ENCODE measurements around the gene DNAJC11. TPM values are rescaled to one million over a fixed set of nuclear protein-coding genes. Genes with fewer than 3 reads are reported as not detected.
"Not testable (repeated sequence)": the region's sequence is repeated elsewhere in the genome, so short reads cannot be mapped to it uniquely, and the experiment has no call there.

Gene DNAJC11
- total and polyA plus RNA-seq, 4 donors, result 15.5 to 31.5 (median 27.2) TPM

GRCh38 chr1:6668503-6668902, 33.1 kb downstream of the DNAJC11 start:
- Histone ChIP-seq H3K9me3 (ENCODE audit: control insufficient read depth, low read length) (no peaks in the 10 kb centered on the region), H3K27ac (ENCODE audit: low read depth in 1 of 2, low read length in 2 of 2) (no peak overlapping the region), H3K4me1 (ENCODE audit: control insufficient read depth in 1 of 2, insufficient read depth in 2 of 2, low read length in 2 of 2) (no peaks in the 10 kb centered on the region), H3K36me3 (ENCODE audit: control insufficient read depth in 1 of 2, insufficient read depth in 2 of 2, low read length in 1 of 2) (peaks cover 0 to 9% of the 10 kb centered on the region in 2 donors), H3K27me3 (ENCODE audit: control insufficient read depth in 1 of 2, insufficient read depth in 2 of 2, low read length in 1 of 2) (no peaks in the 10 kb centered on the region), H3K4me3 (ENCODE audit: low read length in 2 of 2) (no peak overlapping the region)
- DNase-seq (no peak), ATAC-seq (ENCODE audit: low FRiP score) (no peak)
- 98 to 99% methylated on average over 9 of the region's 9 CpGs for WGBS, 2 donors
- intact Hi-C loops (cut with DNase I), result no loop called here

GRCh38 chr1:6667139-6667538, 34.5 kb downstream of the DNAJC11 start:
- intact Hi-C loops (cut with DNase I), result no loop called here
- no peak for ATAC-seq (ENCODE audit: low FRiP score)
- DNase-seq, result no peak
- no peaks in the 10 kb centered on the region for H3K9me3 ChIP-seq (ENCODE audit: control insufficient read depth, low read length)
- H3K27me3 ChIP-seq (ENCODE audit: control insufficient read depth in 1 of 2, insufficient read depth in 2 of 2, low read length in 1 of 2), result no peaks in the 10 kb centered on the region
- 93 to 95% methylated on average over 6 of the region's 6 CpGs for whole genome bisulfite sequencing, 2 donors
- H3K36me3 ChIP-seq (ENCODE audit: control insufficient read depth in 1 of 2, insufficient read depth in 2 of 2, low read length in 1 of 2), result peaks cover 0 to 7% of the 10 kb centered on the region in 2 donors
- H3K4me3 ChIP-seq (ENCODE audit: low read length in 2 of 2), result no peak overlapping the region
- no peaks in the 10 kb centered on the region for H3K4me1 ChIP-seq (ENCODE audit: control insufficient read depth in 1 of 2, insufficient read depth in 2 of 2, low read length in 2 of 2)
- no peak overlapping the region for H3K27ac ChIP-seq (ENCODE audit: low read depth in 1 of 2, low read length in 2 of 2)

- intact Hi-C loops (cut with DNase I), result no loop called here
- peaks cover 0 to 7% of the 10 kb centered on the region in 2 donors for H3K36me3 ChIP-seq (ENCODE audit: control insufficient read depth in 1 of 2, insufficient read depth in 2 of 2, low read length in 1 of 2)
- 93 to 96% methylated on average over 5 of the region's 5 CpGs for WGBS, 2 donors
- no peak overlapping the region for H3K27ac ChIP-seq (ENCODE audit: low read depth in 1 of 2, low read length in 2 of 2)
- DNase-seq (no peak), ATAC-seq (ENCODE audit: low FRiP score) (no peak)
- H3K27me3 ChIP-seq (ENCODE audit: control insufficient read depth in 1 of 2, insufficient read depth in 2 of 2, low read length in 1 of 2), result no peaks in the 10 kb centered on the region
- no peaks in the 10 kb centered on the region for H3K4me1 ChIP-seq (ENCODE audit: control insufficient read depth in 1 of 2, insufficient read depth in 2 of 2, low read length in 2 of 2)
- H3K4me3 ChIP-seq (ENCODE audit: low read length in 2 of 2), result no peak overlapping the region
- no peaks in the 10 kb centered on the region for H3K9me3 ChIP-seq (ENCODE audit: control insufficient read depth, low read length)
Measured at GRCh38 chr1:6666696-6667095, 34.9 kb downstream of the DNAJC11 start.

- H3K36me3 ChIP-seq (ENCODE audit: control insufficient read depth in 1 of 2, insufficient read depth in 2 of 2, low read length in 1 of 2); intact Hi-C loops (cut with DNase I): not testable (repeated sequence)
- 97 to 98% methylated on average over 7 of the region's 7 CpGs for WGBS, 2 donors
Measured at GRCh38 chr1:6662468-6662867, 39.1 kb downstream of the DNAJC11 start.

GRCh38 chr1:6660415-6661049, 41.1 kb downstream of the DNAJC11 start:
- Histone ChIP-seq H3K27ac (ENCODE audit: low read depth in 1 of 2, low read length in 2 of 2) (no peak overlapping the region), H3K4me1 (ENCODE audit: control insufficient read depth in 1 of 2, insufficient read depth in 2 of 2, low read length in 2 of 2) (no peaks in the 10 kb centered on the region), H3K9me3 (ENCODE audit: control insufficient read depth, low read length) (no peaks in the 10 kb centered on the region), H3K27me3 (ENCODE audit: control insufficient read depth in 1 of 2, insufficient read depth in 2 of 2, low read length in 1 of 2) (no peaks in the 10 kb centered on the region), H3K36me3 (ENCODE audit: control insufficient read depth in 1 of 2, insufficient read depth in 2 of 2, low read length in 1 of 2) (no peaks in the 10 kb centered on the region), H3K4me3 (ENCODE audit: low read length in 2 of 2) (no peak overlapping the region)
- DNase-seq, result no peak
- ATAC-seq (ENCODE audit: low FRiP score), result no peak
- intact Hi-C loops (cut with DNase I), result no loop called here
- WGBS, 2 donors, result 81 to 84% methylated on average over 7 of the region's 7 CpGs

More at GRCh38 chr1:6662468-6662867, 39.1 kb downstream of the DNAJC11 start:
- H3K4me1 ChIP-seq (ENCODE audit: control insufficient read depth in 1 of 2, insufficient read depth in 2 of 2, low read length in 2 of 2); H3K27me3 ChIP-seq (ENCODE audit: control insufficient read depth in 1 of 2, insufficient read depth in 2 of 2, low read length in 1 of 2); ATAC-seq (ENCODE audit: low FRiP score); DNase-seq; H3K9me3 ChIP-seq (ENCODE audit: control insufficient read depth, low read length); H3K27ac ChIP-seq (ENCODE audit: low read depth in 1 of 2, low read length in 2 of 2); H3K4me3 ChIP-seq (ENCODE audit: low read length in 2 of 2): not testable (repeated sequence)

- Histone ChIP-seq H3K36me3 (ENCODE audit: control insufficient read depth in 1 of 2, insufficient read depth in 2 of 2, low read length in 1 of 2) (peaks cover 0 to 3% of the 10 kb centered on the region in 2 donors), H3K27me3 (ENCODE audit: control insufficient read depth in 1 of 2, insufficient read depth in 2 of 2, low read length in 1 of 2) (no peaks in the 10 kb centered on the region), H3K27ac (ENCODE audit: low read depth in 1 of 2, low read length in 2 of 2) (no peak overlapping the region), H3K4me1 (ENCODE audit: control insufficient read depth in 1 of 2, insufficient read depth in 2 of 2, low read length in 2 of 2) (no peaks in the 10 kb centered on the region), H3K9me3 (ENCODE audit: control insufficient read depth, low read length) (no peaks in the 10 kb centered on the region), H3K4me3 (ENCODE audit: low read length in 2 of 2) (no peak overlapping the region)
- intact Hi-C loops (cut with DNase I), result no loop called here
- ATAC-seq (ENCODE audit: low FRiP score) (no peak), DNase-seq (no peak)
- WGBS, 2 donors, result 81 to 86% methylated on average over 5 of the region's 5 CpGs
Measured at GRCh38 chr1:6658359-6659060, 43.1 kb downstream of the DNAJC11 start.

- no peaks in the 10 kb centered on the region for H3K27me3 ChIP-seq (ENCODE audit: control insufficient read depth in 1 of 2, insufficient read depth in 2 of 2, low read length in 1 of 2)
- intact Hi-C loops (cut with DNase I), result no loop called here
- no peak for DNase-seq
- ATAC-seq (ENCODE audit: low FRiP score), result no peak
- no peak overlapping the region for H3K4me3 ChIP-seq (ENCODE audit: low read length in 2 of 2)
- WGBS, 2 donors, result 87 to 88% methylated on average over 6 of the region's 6 CpGs
- H3K9me3 ChIP-seq (ENCODE audit: control insufficient read depth, low read length), result no peaks in the 10 kb centered on the region
- H3K27ac ChIP-seq (ENCODE audit: low read depth in 1 of 2, low read length in 2 of 2), result no peak overlapping the region
- peaks cover 0 to 7% of the 10 kb centered on the region in 2 donors for H3K36me3 ChIP-seq (ENCODE audit: control insufficient read depth in 1 of 2, insufficient read depth in 2 of 2, low read length in 1 of 2)
- H3K4me1 ChIP-seq (ENCODE audit: control insufficient read depth in 1 of 2, insufficient read depth in 2 of 2, low read length in 2 of 2), result no peaks in the 10 kb centered on the region
Measured at GRCh38 chr1:6657138-6657537, 44.5 kb downstream of the DNAJC11 start.

GRCh38 chr1:6653436-6654290, 48.0 kb downstream of the DNAJC11 start:
- intact Hi-C loops (cut with DNase I), result no loop called here

More at GRCh38 chr1:6653436-6654290, 48.0 kb downstream of the DNAJC11 start:
- H3K27ac ChIP-seq (ENCODE audit: low read depth in 1 of 2, low read length in 2 of 2), result no peak overlapping the region
- no peak overlapping the region for H3K4me3 ChIP-seq (ENCODE audit: low read length in 2 of 2)
- H3K36me3 ChIP-seq (ENCODE audit: control insufficient read depth in 1 of 2, insufficient read depth in 2 of 2, low read length in 1 of 2), result peaks cover 0 to 7% of the 10 kb centered on the region in 2 donors
- H3K4me1 ChIP-seq (ENCODE audit: control insufficient read depth in 1 of 2, insufficient read depth in 2 of 2, low read length in 2 of 2), result no peaks in the 10 kb centered on the region
- ATAC-seq (ENCODE audit: low FRiP score) (no peak), DNase-seq (no peak)
- 91 to 92% methylated on average over 23 of the region's 23 CpGs for WGBS, 2 donors
- H3K27me3 ChIP-seq (ENCODE audit: control insufficient read depth in 1 of 2, insufficient read depth in 2 of 2, low read length in 1 of 2), result no peaks in the 10 kb centered on the region
- H3K9me3 ChIP-seq (ENCODE audit: control insufficient read depth, low read length), result no peaks in the 10 kb centered on the region
